ENCODE results near the gene STX4.

- no peak for TF ChIP-seq POLR2A (IDR thresholded peaks at IDR 0.05)
- TF ChIP-seq CTCF (IDR thresholded peaks at IDR 0.05), result no peak
Measured at GRCh38 chr16:31063843-31064611, 30.7 kb downstream of the STX4 start.

All from Peyer's patch (tissue), 4 donors.